PFSK-1 (cell line): ENCODE data around the gene AREL1.

Source experiments
- FOXP2 ChIP-seq: optimal IDR thresholded peaks from 2 replicates; pipeline ENCODE3; 2011; ENCODE audit warnings: borderline replicate concordance, control low read depth, inconsistent platforms; ENCODE audit not compliant: insufficient read depth; ENCODE audit errors: extremely low read length, extremely low read depth
- POLR2AphosphoS5 ChIP-seq: IDR thresholded peaks from 2 replicates; pipeline ENCODE4 v1.6.1; 2012; ENCODE audit warnings: low read depth, mild to moderate bottlenecking, control low read depth, low read length, moderate library complexity
- REST ChIP-seq, 2 experiments: IDR thresholded peaks; 2 replicates each; pipeline versions ENCODE4 v1.6.1 to v1.8.0; 2011 to 2012; ENCODE audit warnings: low read depth in 2 of 2, low read length in 2 of 2, control low read depth in 1 of 2, inconsistent platforms in 1 of 2, mild to moderate bottlenecking in 1 of 2, moderate library complexity in 1 of 2; ENCODE audit not compliant: insufficient read depth in 1 of 2
- SIN3A ChIP-seq: IDR thresholded peaks from 2 replicates; pipeline ENCODE4 v1.6.1; 2012; ENCODE audit warnings: mild to moderate bottlenecking, low read length, moderate library complexity, borderline replicate concordance; ENCODE audit not compliant: insufficient read depth
- TAF1 ChIP-seq: IDR thresholded peaks from 2 replicates; pipeline ENCODE4 v1.6.1; 2012; ENCODE audit warnings: low read length, control low read depth, borderline replicate concordance; ENCODE audit not compliant: insufficient read depth

Gene AREL1

GRCh38 chr14:74693191-74693590, 19.7 kb downstream of the AREL1 start:
- TF ChIP-seq FOXP2 (no peak), SIN3A (no peak), POLR2AphosphoS5 (no peak), REST (IDR thresholded peaks at IDR 0.05; ENCODE audit: insufficient read depth in 1 of 2, low read depth in 2 of 2, low read length in 2 of 2) (no peak), TAF1 (no peak)

GRCh38 chr14:74691456-74691855, 21.4 kb downstream of the AREL1 start:
- TF ChIP-seq TAF1 (no peak), REST (IDR thresholded peaks at IDR 0.05; ENCODE audit: insufficient read depth in 1 of 2, low read depth in 2 of 2, low read length in 2 of 2) (no peak), FOXP2 (no peak), SIN3A (no peak), POLR2AphosphoS5 (no peak)

GRCh38 chr14:74685921-74686678, 26.8 kb downstream of the AREL1 start:
- no peak for TF ChIP-seq SIN3A
- no peak for TF ChIP-seq REST (IDR thresholded peaks at IDR 0.05; ENCODE audit: insufficient read depth in 1 of 2, low read depth in 2 of 2, low read length in 2 of 2)
- TF ChIP-seq POLR2AphosphoS5, result no peak
- TF ChIP-seq FOXP2, result no peak
- TF ChIP-seq TAF1, result no peak

- TF ChIP-seq POLR2AphosphoS5, result no peak
- no peak for TF ChIP-seq SIN3A
- TF ChIP-seq TAF1, result no peak
- no peak for TF ChIP-seq FOXP2
- TF ChIP-seq REST (IDR thresholded peaks at IDR 0.05; ENCODE audit: insufficient read depth in 1 of 2, low read depth in 2 of 2, low read length in 2 of 2), result no peak
Measured at GRCh38 chr14:74685056-74685455, 27.8 kb downstream of the AREL1 start.
